Liver (tissue), 9 donors: Measurements from ENCODE around the gene DLG4. TPM values are rescaled to one million over a fixed set of nuclear protein-coding genes. Genes with fewer than 3 reads are reported as not detected.
"Not testable (repeated sequence)": the region's sequence is repeated elsewhere in the genome, so short reads cannot be mapped to it uniquely, and the experiment has no call there.

Experiments used
- DNase-seq: peaks from one replicate; pipeline ENCODE4 v3.0.0-alpha.2; 2017; ENCODE audit warnings: low spot score
- H3K27ac ChIP-seq, 2 donors: one replicate each; pipeline ENCODE4 v1.7.0; 2013; ENCODE audit warnings: inconsistent platforms in 2 of 2, low read length in 2 of 2, control low read depth in 1 of 2, low read depth in 1 of 2, mild to moderate bottlenecking in 1 of 2
- H3K27me3 ChIP-seq, 4 donors: one replicate each; pipeline versions ENCODE4 v1.6.1 to v1.7.0; 2013; ENCODE audit warnings: low read length in 3 of 4, inconsistent platforms in 1 of 4, mild to moderate bottlenecking in 1 of 4, moderate library complexity in 1 of 4; ENCODE audit not compliant: control insufficient read depth in 4 of 4, insufficient read depth in 4 of 4
- H3K36me3 ChIP-seq, 4 donors: one replicate each; pipeline versions ENCODE4 v1.6.1 to v1.7.0; 2013; ENCODE audit warnings: low read length in 3 of 4, mild to moderate bottlenecking in 3 of 4, low read depth in 1 of 4, moderate library complexity in 1 of 4; ENCODE audit not compliant: control insufficient read depth in 4 of 4, insufficient read depth in 3 of 4
- H3K4me1 ChIP-seq, 4 donors: one replicate each; pipeline versions ENCODE4 v1.6.1 to v1.7.0; 2013; ENCODE audit warnings: low read length in 3 of 4, mild to moderate bottlenecking in 3 of 4, moderate library complexity in 1 of 4; ENCODE audit not compliant: control insufficient read depth in 4 of 4, insufficient read depth in 4 of 4
- H3K4me3 ChIP-seq, 3 donors: one replicate each; pipeline versions ENCODE4 v1.6.1 to v1.7.0; 2013; ENCODE audit warnings: low read length in 3 of 3, control low read depth in 1 of 3, low read depth in 1 of 3, mild to moderate bottlenecking in 1 of 3
- H3K9ac ChIP-seq, 2 donors: one replicate each; pipeline ENCODE4 v1.7.0; 2013; ENCODE audit warnings: low read length in 2 of 2, mild to moderate bottlenecking in 2 of 2, moderate library complexity in 2 of 2, control low read depth in 1 of 2, low read depth in 1 of 2
- H3K9me3 ChIP-seq, 4 donors: one replicate each; pipeline versions ENCODE4 v1.6.1 to v1.7.0; 2013; ENCODE audit warnings: low read length in 3 of 4; ENCODE audit not compliant: control insufficient read depth in 4 of 4
- ATF3 ChIP-seq: IDR thresholded peaks from 2 replicates; pipeline ENCODE4 v1.6.1; 2016; ENCODE audit warnings: antibody characterized with exemption
- EGR1 ChIP-seq, 2 donors: IDR thresholded peaks; 2 replicates each; pipeline ENCODE4 v1.6.1; 2016 to 2018; ENCODE audit warnings: antibody characterized with exemption in 2 of 2, low read depth in 2 of 2
- FOXA1 ChIP-seq: IDR thresholded peaks from 2 replicates; pipeline ENCODE4 v1.6.1; 2016; ENCODE audit warnings: antibody characterized with exemption
- FOXA2 ChIP-seq: IDR thresholded peaks from 2 replicates; pipeline ENCODE4 v1.6.1; 2016; ENCODE audit warnings: antibody characterized with exemption
- GABPA ChIP-seq, 2 donors: IDR thresholded peaks in 1 of 2; conservative IDR thresholded peaks in 1 of 2; 2 replicates each; pipeline ENCODE4 v1.6.1; 2016; ENCODE audit warnings: antibody characterized with exemption in 2 of 2, mild to moderate bottlenecking in 1 of 2, moderate library complexity in 1 of 2
- HNF4A ChIP-seq, 2 donors: conservative IDR thresholded peaks; 2 replicates each; pipeline ENCODE4 v1.6.1; 2016; ENCODE audit warnings: antibody characterized with exemption in 2 of 2, mild to moderate bottlenecking in 2 of 2
- HNF4G ChIP-seq: IDR thresholded peaks from 2 replicates; pipeline ENCODE4 v1.6.1; 2016; ENCODE audit warnings: antibody characterized with exemption
- JUND ChIP-seq, 2 donors: IDR thresholded peaks; 2 replicates each; pipeline ENCODE4 v1.6.1; 2016; ENCODE audit warnings: antibody characterized with exemption in 2 of 2
- NR2F2 ChIP-seq: IDR thresholded peaks from 2 replicates; pipeline ENCODE4 v1.6.1; 2016; ENCODE audit warnings: antibody characterized with exemption
- RAD21 ChIP-seq, 2 donors: IDR thresholded peaks; 2 replicates each; pipeline ENCODE4 v1.6.1; 2016; ENCODE audit warnings: antibody characterized with exemption in 2 of 2, mild to moderate bottlenecking in 2 of 2
- SP1 ChIP-seq: IDR thresholded peaks from 2 replicates; pipeline ENCODE4 v1.6.1; 2018; ENCODE audit warnings: antibody characterized with exemption, mild to moderate bottlenecking
- TAF1 ChIP-seq: conservative IDR thresholded peaks from 2 replicates; pipeline ENCODE4 v1.6.1; 2016; ENCODE audit warnings: antibody characterized with exemption, mild to moderate bottlenecking
- YY1 ChIP-seq: IDR thresholded peaks from 2 replicates; pipeline ENCODE4 v1.6.1; 2016; ENCODE audit warnings: antibody characterized with exemption, mild to moderate bottlenecking
- ZBTB33 ChIP-seq: IDR thresholded peaks from 2 replicates; pipeline ENCODE4 v1.6.1; 2016; ENCODE audit warnings: antibody characterized with exemption
- WGBS: extraction: QIAGEN DNeasy Blood & Tissue Kit; methylation state at CpG from one replicate; pipeline ENCODE4 v1.1.7; 2013; 5-methylcytosine and 5-hydroxymethylcytosine counted together
- polyA plus RNA-seq, 2 donors: library from polyadenylated mRNA; stranded (reverse) in 1 of 2; unstranded in 1 of 2; fragments of 200-250 nt in 1 of 2; fragments of >200 nt in 1 of 2; fragmentation: Nextera tagmentation in 1 of 2; extraction: Ambion mirVana in 1 of 2; gene quantifications; one replicate each; pipeline versions ENCODE4 v1.2.1 to v1.2.3, GENCODE V29; 2013 to 2015
- total RNA-seq, 2 donors: library from RNA; depleted of rRNA; stranded (reverse); fragments of >200 nt; gene quantifications; one replicate each; pipeline ENCODE4 v1.2.3, GENCODE V29; 2014
- TF ChIP-seq, protein P1 (sequence below): fragments of 150-350 bp; IDR thresholded peaks from 2 replicates; pipeline ENCODE4 v1.5.1; 2017; ENCODE audit warnings: improper control_type of control experiment, low read depth, low read length; ENCODE audit not compliant: missing input control
- TF ChIP-seq, protein P2 (sequence below): IDR thresholded peaks from 2 replicates; pipeline ENCODE4 v1.6.1; 2016; ENCODE audit warnings: antibody characterized with exemption
- TF ChIP-seq, protein P3 (sequence below): IDR thresholded peaks from 2 replicates; pipeline ENCODE4 v1.6.1; 2016; ENCODE audit warnings: antibody characterized with exemption, mild to moderate bottlenecking
- donor health status: healthy.
- donor health status: healthy.
- donor health status: healthy.
- donor health status: healthy.
- donor health status: healthy.

Gene DLG4
- total and polyA plus RNA-seq, 4 donors: 0.40 to 5.7 (median 1.9) TPM

DNA sequence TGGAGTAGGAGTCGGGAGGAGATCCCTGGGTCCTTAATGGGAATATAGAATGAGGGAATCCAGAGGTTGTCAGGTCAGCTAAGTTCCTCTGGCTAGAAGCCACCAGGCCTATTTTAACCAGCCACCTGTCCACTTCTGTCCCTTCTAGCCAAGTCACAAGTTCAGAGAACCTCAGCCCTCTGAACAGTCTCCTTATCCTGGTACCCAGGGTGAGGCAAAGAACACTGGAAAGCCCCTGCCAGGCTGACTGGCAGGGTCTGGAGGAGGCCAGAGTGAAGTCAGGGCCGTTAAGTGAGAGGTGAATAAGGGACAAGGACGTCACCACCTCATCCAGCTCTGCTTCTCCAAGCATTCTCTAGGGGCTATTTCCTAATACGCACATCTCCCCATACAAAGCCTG lies 29.2 kb upstream of the DLG4 start:
- TF ChIP-seq FOXA2: no peak
- TF ChIP-seq NR2F2: no peak
- TF ChIP-seq, protein P1, sequence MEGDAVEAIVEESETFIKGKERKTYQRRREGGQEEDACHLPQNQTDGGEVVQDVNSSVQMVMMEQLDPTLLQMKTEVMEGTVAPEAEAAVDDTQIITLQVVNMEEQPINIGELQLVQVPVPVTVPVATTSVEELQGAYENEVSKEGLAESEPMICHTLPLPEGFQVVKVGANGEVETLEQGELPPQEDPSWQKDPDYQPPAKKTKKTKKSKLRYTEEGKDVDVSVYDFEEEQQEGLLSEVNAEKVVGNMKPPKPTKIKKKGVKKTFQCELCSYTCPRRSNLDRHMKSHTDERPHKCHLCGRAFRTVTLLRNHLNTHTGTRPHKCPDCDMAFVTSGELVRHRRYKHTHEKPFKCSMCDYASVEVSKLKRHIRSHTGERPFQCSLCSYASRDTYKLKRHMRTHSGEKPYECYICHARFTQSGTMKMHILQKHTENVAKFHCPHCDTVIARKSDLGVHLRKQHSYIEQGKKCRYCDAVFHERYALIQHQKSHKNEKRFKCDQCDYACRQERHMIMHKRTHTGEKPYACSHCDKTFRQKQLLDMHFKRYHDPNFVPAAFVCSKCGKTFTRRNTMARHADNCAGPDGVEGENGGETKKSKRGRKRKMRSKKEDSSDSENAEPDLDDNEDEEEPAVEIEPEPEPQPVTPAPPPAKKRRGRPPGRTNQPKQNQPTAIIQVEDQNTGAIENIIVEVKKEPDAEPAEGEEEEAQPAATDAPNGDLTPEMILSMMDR: no peak
- TF ChIP-seq FOXA1: no peak
- TF ChIP-seq HNF4G: no peak
- no peak for TF ChIP-seq JUND (IDR thresholded peaks at IDR 0.05)
- TF ChIP-seq, protein P2, sequence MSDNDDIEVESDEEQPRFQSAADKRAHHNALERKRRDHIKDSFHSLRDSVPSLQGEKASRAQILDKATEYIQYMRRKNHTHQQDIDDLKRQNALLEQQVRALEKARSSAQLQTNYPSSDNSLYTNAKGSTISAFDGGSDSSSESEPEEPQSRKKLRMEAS: no peak
- TF ChIP-seq RAD21 (IDR thresholded peaks at IDR 0.05): no peak
- TF ChIP-seq GABPA (IDR thresholded peaks at IDR 0.05 in 1 of 2, conservative IDR thresholded peaks at IDR 0.05 in 1 of 2): no peak
- Histone ChIP-seq H3K9me3 (no peaks in the 10 kb centered on the region), H3K4me1 (peaks cover 3 to 37% (median 30%) of the 10 kb centered on the region in 4 donors), H3K9ac (no peak overlapping the region), H3K27ac (no peak overlapping the region), H3K36me3 (peaks cover 3 to 24% (median 13%) of the 10 kb centered on the region in 4 donors), H3K27me3 (no peaks in the 10 kb centered on the region), H3K4me3 (no peak overlapping the region)
- WGBS: 75% methylated on average over 4 of the region's 4 CpGs
- DNase-seq: no peak

DNA sequence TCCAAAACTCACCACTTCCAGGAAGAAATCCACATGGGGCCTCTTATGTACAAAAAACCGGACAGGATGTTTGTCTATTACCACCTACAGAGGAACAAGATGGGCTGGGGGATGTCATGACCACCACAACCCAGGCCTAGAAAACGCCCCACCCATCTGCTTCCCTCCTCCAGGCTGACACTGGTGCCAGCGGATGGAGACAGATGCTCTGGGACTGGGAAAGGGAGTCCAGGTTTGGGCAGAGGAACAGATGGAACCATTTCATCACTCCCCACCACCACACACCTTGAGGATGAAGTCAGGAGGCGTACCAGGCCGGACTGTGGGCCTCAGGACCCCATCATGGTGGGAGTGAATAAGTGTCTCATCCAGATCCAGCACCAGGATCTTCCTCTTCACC lies 27.1 kb upstream of the DLG4 start:
- Histone ChIP-seq H3K9ac (no peak overlapping the region), H3K27ac (no peak overlapping the region), H3K4me3 (no peak overlapping the region), H3K36me3 (peaks cover 3 to 24% (median 13%) of the 10 kb centered on the region in 4 donors), H3K9me3 (no peaks in the 10 kb centered on the region), H3K4me1 (peaks cover 3 to 32% (median 25%) of the 10 kb centered on the region in 4 donors), H3K27me3 (no peaks in the 10 kb centered on the region)
- TF ChIP-seq, protein P2: no peak
- no peak for TF ChIP-seq YY1
- no peak for TF ChIP-seq SP1
- TF ChIP-seq, protein P3, sequence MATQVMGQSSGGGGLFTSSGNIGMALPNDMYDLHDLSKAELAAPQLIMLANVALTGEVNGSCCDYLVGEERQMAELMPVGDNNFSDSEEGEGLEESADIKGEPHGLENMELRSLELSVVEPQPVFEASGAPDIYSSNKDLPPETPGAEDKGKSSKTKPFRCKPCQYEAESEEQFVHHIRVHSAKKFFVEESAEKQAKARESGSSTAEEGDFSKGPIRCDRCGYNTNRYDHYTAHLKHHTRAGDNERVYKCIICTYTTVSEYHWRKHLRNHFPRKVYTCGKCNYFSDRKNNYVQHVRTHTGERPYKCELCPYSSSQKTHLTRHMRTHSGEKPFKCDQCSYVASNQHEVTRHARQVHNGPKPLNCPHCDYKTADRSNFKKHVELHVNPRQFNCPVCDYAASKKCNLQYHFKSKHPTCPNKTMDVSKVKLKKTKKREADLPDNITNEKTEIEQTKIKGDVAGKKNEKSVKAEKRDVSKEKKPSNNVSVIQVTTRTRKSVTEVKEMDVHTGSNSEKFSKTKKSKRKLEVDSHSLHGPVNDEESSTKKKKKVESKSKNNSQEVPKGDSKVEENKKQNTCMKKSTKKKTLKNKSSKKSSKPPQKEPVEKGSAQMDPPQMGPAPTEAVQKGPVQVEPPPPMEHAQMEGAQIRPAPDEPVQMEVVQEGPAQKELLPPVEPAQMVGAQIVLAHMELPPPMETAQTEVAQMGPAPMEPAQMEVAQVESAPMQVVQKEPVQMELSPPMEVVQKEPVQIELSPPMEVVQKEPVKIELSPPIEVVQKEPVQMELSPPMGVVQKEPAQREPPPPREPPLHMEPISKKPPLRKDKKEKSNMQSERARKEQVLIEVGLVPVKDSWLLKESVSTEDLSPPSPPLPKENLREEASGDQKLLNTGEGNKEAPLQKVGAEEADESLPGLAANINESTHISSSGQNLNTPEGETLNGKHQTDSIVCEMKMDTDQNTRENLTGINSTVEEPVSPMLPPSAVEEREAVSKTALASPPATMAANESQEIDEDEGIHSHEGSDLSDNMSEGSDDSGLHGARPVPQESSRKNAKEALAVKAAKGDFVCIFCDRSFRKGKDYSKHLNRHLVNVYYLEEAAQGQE: no peak
- TF ChIP-seq GABPA (IDR thresholded peaks at IDR 0.05 in 1 of 2, conservative IDR thresholded peaks at IDR 0.05 in 1 of 2): no peak
- no peak for TF ChIP-seq ATF3
- TF ChIP-seq ZBTB33: no peak
- TF ChIP-seq, protein P1: no peak
- TF ChIP-seq NR2F2: no peak
- no peak for TF ChIP-seq TAF1
- no peak for TF ChIP-seq FOXA2
- no peak for TF ChIP-seq EGR1 (IDR thresholded peaks at IDR 0.05; ENCODE audit: low read depth in 2 of 2)
- no peak for TF ChIP-seq RAD21 (IDR thresholded peaks at IDR 0.05)
- no peak for TF ChIP-seq HNF4G
- TF ChIP-seq HNF4A (conservative IDR thresholded peaks at IDR 0.05): no peak
- DNase-seq: no peak
- WGBS: 94% methylated on average over 5 of the region's 5 CpGs

- H3K36me3 ChIP-seq: peaks cover 3 to 32% (median 20%) of the 10 kb centered on the region in 4 donors
- H3K9me3 ChIP-seq, DNase-seq, H3K27me3 ChIP-seq: not testable (repeated sequence)
- peak overlapping the region; percentile 98 to 99 for H3K27ac ChIP-seq
- H3K4me3 ChIP-seq: peak overlapping the region in 1 of 3 donors; percentile 74
- peaks cover 2 to 32% (median 27%) of the 10 kb centered on the region in 4 donors for H3K4me1 ChIP-seq
- peak overlapping the region in 1 of 2 donors; percentile 90 for H3K9ac ChIP-seq
- 75% methylated on average over 10 of the region's 10 CpGs for WGBS
Observed at GRCh38 chr17:7243838-7244237, 24.2 kb upstream of the DLG4 start.
